ENCODE measurements around the gene ZSWIM1. TPM values are rescaled to one million over a fixed set of nuclear protein-coding genes. Genes with fewer than 3 reads are reported as not detected.
A peak's percentile ranks its signal among the peaks of the same experiment; 100 is the strongest.

The ZSWIM1 gene
- total and polyA plus RNA-seq, 8 donors, result 1.7 to 13.4 (median 3.5) TPM

DNA sequence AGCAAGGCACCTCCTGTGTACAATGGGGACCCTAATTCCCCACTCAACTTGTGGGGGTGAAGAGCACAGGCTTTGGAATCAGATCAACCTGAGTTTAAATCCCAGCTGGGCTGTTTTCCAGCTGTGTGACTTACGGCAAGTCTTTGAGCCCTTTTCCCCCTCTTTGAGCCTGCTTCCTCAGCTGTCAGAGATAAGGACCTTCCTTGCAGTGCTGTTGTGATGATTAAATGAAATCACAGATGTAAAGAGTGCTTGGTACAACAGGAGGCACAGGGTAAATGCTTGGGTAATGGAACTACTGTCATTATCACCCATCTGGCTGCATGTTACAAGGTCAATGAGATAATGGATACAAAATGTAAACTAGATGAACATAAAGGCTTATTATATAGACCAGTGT lies 44.2 kb upstream of the ZSWIM1 start:
- peak overlapping the region in 3 of 5 donors; percentile 20 to 96 (median 94) for H3K27ac ChIP-seq
- intact Hi-C loops (cut with DNase I; ENCODE audit: low total_unique reads), result no loop called here
- no peaks in the 10 kb centered on the region for H3K27me3 ChIP-seq
- peaks cover 26 to 74% (median 55%) of the 10 kb centered on the region in 4 donors for H3K4me1 ChIP-seq
- TF ChIP-seq POLR2A (IDR thresholded peaks at IDR 0.05) (no peak), POLR2AphosphoS5 (IDR thresholded peaks at IDR 0.05) (no peak), EP300 (IDR thresholded peaks at IDR 0.05) (no peak)
- TF ChIP-seq, protein P1, sequence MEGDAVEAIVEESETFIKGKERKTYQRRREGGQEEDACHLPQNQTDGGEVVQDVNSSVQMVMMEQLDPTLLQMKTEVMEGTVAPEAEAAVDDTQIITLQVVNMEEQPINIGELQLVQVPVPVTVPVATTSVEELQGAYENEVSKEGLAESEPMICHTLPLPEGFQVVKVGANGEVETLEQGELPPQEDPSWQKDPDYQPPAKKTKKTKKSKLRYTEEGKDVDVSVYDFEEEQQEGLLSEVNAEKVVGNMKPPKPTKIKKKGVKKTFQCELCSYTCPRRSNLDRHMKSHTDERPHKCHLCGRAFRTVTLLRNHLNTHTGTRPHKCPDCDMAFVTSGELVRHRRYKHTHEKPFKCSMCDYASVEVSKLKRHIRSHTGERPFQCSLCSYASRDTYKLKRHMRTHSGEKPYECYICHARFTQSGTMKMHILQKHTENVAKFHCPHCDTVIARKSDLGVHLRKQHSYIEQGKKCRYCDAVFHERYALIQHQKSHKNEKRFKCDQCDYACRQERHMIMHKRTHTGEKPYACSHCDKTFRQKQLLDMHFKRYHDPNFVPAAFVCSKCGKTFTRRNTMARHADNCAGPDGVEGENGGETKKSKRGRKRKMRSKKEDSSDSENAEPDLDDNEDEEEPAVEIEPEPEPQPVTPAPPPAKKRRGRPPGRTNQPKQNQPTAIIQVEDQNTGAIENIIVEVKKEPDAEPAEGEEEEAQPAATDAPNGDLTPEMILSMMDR (IDR thresholded peaks at IDR 0.05), result no peak
- peaks cover 19 to 47% (median 26%) of the 10 kb centered on the region in 4 donors for H3K36me3 ChIP-seq
- H3K9me3 ChIP-seq, result no peaks in the 10 kb centered on the region
- WGBS, 5 donors, result 0 to 40% (median 22%) methylated on average over 1 of the region's 1 CpG
- H3K4me3 ChIP-seq, result peak overlapping the region in 1 of 4 donors; percentile 19
- DNase-seq, result no peak

DNA sequence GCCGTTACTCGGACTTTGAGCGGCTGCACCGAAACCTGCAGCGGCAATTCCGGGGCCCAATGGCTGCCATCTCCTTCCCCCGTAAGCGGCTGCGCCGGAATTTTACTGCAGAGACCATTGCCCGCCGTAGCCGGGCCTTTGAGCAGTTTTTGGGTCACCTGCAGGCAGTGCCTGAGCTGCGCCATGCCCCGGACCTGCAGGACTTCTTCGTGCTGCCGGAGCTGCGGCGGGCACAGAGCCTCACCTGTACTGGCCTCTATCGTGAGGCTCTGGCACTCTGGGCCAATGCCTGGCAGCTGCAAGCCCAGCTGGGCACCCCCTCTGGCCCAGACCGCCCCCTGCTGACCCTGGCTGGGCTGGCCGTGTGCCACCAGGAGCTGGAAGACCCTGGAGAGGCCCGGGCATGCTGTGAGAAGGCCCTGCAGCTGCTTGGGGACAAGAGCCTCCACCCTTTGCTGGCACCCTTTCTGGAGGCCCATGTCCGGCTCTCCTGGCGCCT lies 40.3 kb upstream of the ZSWIM1 start:
- 84 to 91% (median 91%) methylated on average over 8 to 25 of the region's 25 CpGs for WGBS, 5 donors
- no peak overlapping the region for H3K4me3 ChIP-seq
- peak overlapping the region in 1 of 5 donors; percentile 5 for H3K27ac ChIP-seq
- H3K36me3 ChIP-seq, result peaks cover 46 to 86% (median 65%) of the 10 kb centered on the region in 4 donors
- no peaks in the 10 kb centered on the region for H3K27me3 ChIP-seq
- H3K9me3 ChIP-seq, result no peaks in the 10 kb centered on the region
- DNase-seq, result no peak
- no peak for TF ChIP-seq EP300 (IDR thresholded peaks at IDR 0.05)
- TF ChIP-seq, protein P1 (IDR thresholded peaks at IDR 0.05), result no peak
- TF ChIP-seq POLR2AphosphoS5 (IDR thresholded peaks at IDR 0.05), result no peak
- TF ChIP-seq POLR2A (IDR thresholded peaks at IDR 0.05), result no peak
- intact Hi-C loops (cut with DNase I; ENCODE audit: low total_unique reads), result no loop called here
- peaks cover under 1 to 61% (median 31%) of the 10 kb centered on the region in 4 donors for H3K4me1 ChIP-seq

GRCh38 chr20:45841407-45842129 lies 39.5 kb upstream of the ZSWIM1 start:
- no peak for TF ChIP-seq EP300 (IDR thresholded peaks at IDR 0.05)
- no peak for TF ChIP-seq POLR2AphosphoS5 (IDR thresholded peaks at IDR 0.05)
- TF ChIP-seq POLR2A (IDR thresholded peaks at IDR 0.05), result no peak
- TF ChIP-seq, protein P1 (IDR thresholded peaks at IDR 0.05), result no peak
- Histone ChIP-seq H3K4me1 (peaks cover 0 to 56% (median 27%) of the 10 kb centered on the region in 4 donors), H3K27ac (peak overlapping the region in 3 of 5 donors; percentile 21 to 52 (median 50)), H3K4me3 (no peak overlapping the region), H3K9me3 (no peaks in the 10 kb centered on the region), H3K27me3 (no peaks in the 10 kb centered on the region), H3K36me3 (peaks cover 48 to 94% (median 73%) of the 10 kb centered on the region in 4 donors)
- WGBS, 5 donors, result 89 to 95% (median 91%) methylated on average over 10 of the region's 10 CpGs
- DNase-seq, result no peak
- intact Hi-C loops (cut with DNase I; ENCODE audit: low total_unique reads), result no loop called here

DNA sequence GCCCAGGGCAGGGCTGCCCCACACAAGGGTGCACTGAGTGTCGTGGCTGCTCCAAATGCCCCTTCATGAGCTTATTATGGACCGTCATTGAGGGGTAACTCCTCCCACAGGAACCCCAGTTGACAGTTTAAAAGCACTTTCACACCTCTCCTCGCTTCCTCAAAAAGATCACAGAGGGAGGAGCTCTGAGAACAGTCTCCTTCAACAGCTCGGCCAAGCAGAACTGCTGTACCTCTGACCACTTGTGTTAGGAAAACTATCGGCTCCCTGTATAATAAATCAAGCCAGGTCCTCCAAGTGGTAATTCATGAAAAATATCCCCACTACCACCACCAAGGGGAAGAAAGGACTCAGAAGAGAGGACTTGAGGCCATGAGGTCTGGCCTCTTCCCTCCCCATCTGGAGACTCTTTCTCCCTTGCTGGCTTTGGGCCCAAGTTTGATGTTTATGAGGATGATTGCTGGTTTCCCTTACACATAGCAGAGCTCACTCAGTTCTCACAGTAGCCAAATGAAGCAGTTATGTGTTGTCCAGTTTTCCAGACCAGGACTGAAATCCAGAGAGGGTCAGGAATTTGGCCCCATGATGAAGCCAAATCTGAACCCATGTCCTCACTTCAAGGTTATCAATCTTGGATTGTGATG lies 38.7 kb upstream of the ZSWIM1 start:
- H3K27me3 ChIP-seq, result no peaks in the 10 kb centered on the region
- intact Hi-C loops (cut with DNase I; ENCODE audit: low total_unique reads), result no loop called here
- WGBS, 5 donors, result 42 to 71% (median 65%) methylated on average over 5 of the region's 5 CpGs
- no peak overlapping the region for H3K4me3 ChIP-seq
- no peak for TF ChIP-seq EP300 (IDR thresholded peaks at IDR 0.05)
- TF ChIP-seq POLR2A (IDR thresholded peaks at IDR 0.05), result no peak
- no peak for TF ChIP-seq POLR2AphosphoS5 (IDR thresholded peaks at IDR 0.05)
- TF ChIP-seq, protein P1 (IDR thresholded peaks at IDR 0.05), result no peak
- peaks cover 55 to 94% (median 80%) of the 10 kb centered on the region in 4 donors for H3K36me3 ChIP-seq
- peaks cover 0 to 49% (median 21%) of the 10 kb centered on the region in 4 donors for H3K4me1 ChIP-seq
- DNase-seq, result no peak
- H3K27ac ChIP-seq, result peak overlapping the region in 4 of 5 donors; percentile 21 to 56 (median 51)
- H3K9me3 ChIP-seq, result no peaks in the 10 kb centered on the region

Measured in stomach (tissue), 9 donors.